Measurements from ENCODE around the gene FUNDC1.

DNA sequence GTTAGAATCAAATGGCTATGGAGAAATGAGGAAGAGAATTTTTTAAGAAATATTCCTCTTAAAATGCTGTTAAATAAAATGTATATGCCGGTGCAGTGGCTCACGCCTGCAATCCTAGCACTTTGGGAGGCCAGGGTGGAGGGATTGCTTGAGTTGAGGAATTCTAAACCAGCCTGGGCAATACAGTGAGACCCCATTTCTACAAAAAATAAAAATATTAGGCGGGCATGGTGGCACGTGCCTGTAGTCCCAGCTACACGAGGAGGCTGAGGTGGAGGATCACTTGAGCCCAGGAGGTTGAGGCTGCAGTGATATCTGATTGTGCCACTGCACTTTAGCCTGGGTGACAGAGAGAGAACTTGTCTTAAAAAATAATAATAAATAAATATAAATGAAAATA, 7.9 kb upstream of the FUNDC1 start:
- TF ChIP-seq CTCF (IDR thresholded peaks at IDR 0.05) (no peak), POLR2AphosphoS5 (IDR thresholded peaks at IDR 0.05) (no peak)

Data from sigmoid colon (tissue), 4 donors.